Measurements from ENCODE around the gene BACH2.
"Not testable (repeated sequence)": the region's sequence is repeated elsewhere in the genome, so short reads cannot be mapped to it uniquely, and the experiment has no call there.

The BACH2 gene

GRCh38 chr6:90062051-90062450 is 234.6 kb downstream of the BACH2 start:
- no peak for DNase-seq

DNA sequence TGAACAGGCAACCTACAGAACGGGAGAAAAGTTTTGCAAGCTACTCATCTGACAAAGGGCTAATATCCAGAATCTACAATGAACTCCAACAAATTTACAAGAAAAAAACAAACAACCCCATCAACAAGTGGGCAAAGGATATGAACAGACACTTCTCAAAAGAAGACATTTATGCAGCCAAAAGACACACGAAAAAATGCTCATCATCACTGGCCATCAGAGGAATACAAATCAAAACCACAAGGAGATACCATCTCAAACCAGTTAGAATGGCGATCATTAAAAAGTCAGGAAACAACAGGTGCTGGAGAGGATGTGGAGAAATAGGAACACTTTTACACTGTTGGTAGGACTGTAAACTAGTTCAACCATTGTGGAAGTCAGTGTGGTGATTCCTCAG is 237.5 kb downstream of the BACH2 start:
- DNase-seq = not testable (repeated sequence)

DNA sequence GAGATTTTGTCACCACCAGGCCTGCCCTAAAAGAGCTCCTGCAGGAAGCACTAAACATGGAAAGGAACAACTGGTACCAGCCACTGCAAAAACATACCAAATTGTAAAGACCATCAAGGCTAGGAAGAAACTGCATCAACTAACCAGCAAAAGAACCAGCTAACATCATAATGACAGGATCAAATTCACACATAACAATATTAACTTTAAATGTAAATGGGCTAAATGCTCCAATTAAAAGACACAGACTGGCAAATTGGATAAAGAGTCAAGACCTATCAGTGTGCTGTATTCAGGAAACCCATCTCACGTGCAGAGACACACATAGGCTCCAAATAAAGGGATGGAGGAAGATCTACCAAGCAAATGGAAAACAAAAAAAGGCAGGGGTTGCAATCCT is 240.7 kb downstream of the BACH2 start:
- not testable (repeated sequence) for DNase-seq

- not testable (repeated sequence) for DNase-seq
Observed at GRCh38 chr6:90054193-90054592, 242.4 kb downstream of the BACH2 start.

DNA sequence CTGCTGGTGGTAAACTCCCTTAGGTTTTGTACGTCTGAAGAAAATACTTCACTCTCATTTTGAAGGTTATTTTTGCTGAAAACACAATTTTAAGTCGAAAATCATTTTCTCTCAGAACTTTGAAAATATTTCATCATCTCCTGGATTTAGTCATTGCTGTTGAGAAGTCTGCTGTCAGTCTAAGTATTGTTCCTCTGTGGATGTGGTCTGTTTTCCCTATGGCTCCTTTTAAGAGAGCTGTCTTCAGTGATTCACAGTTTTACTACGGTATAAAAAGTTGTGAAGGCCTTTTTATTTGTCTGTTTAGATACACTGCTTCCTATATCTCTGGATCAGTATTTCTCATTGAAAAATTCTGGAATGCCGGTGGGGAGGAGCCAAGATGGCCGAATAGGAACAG is 243.0 kb downstream of the BACH2 start:
- DNase-seq = no peak

- no peak for DNase-seq
Observed at GRCh38 chr6:90049295-90049694, 247.3 kb downstream of the BACH2 start.

DNA sequence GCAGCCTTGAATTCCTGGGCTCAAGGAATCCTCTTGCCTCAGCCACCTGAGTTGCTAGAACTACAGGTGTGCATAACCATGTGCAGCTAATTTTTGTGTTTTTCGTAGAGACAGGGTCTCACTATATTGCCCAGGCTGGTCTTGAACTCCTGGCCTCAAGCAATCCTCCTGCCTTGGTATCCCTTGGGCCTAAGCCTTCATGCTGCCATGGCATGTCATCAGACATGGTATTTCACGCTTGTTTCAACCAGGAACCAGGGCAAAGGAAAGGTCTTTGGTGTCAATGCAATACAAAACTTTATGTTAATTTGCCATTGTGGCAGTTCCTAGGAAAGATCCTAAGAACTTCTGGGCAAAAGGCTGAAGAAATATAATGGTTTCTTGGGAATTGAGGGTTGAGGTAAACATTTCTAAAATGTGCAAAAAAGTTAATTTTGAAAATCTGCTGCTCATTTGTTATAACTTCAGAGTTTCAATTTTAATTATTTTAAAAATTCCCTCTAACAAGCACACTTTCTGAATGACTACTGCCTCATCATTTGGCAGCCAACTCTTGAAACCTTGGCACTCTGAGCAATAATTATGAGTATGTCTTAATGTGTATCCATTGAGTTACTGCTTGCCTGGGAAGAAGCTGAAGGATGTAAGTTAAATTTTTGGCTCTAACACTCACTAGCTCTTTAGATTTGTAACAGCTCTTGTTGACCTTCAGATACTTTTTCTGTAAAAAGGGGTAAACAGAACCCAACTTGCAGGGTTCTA is 248.3 kb downstream of the BACH2 start:
- no peak for DNase-seq

DNA sequence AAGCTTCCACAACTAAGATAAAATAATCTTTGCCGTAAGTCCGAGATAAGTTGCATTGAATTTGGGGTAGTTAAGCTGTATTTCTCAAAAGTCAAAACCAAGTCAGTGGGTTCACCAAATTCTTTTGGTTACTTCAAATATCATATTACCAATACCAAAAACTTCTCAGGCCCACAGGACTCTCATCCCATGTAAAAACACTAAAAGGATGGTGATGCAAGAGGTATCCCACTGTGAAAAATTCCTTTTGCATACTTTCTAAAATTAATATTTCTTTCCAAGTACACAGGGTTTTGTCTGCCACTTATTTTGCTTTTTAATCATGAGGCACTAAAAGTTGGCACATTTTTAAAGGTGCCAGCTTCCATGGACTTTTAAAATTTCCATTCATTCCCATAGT is 251.1 kb downstream of the BACH2 start:
- DNase-seq = no peak

DNA sequence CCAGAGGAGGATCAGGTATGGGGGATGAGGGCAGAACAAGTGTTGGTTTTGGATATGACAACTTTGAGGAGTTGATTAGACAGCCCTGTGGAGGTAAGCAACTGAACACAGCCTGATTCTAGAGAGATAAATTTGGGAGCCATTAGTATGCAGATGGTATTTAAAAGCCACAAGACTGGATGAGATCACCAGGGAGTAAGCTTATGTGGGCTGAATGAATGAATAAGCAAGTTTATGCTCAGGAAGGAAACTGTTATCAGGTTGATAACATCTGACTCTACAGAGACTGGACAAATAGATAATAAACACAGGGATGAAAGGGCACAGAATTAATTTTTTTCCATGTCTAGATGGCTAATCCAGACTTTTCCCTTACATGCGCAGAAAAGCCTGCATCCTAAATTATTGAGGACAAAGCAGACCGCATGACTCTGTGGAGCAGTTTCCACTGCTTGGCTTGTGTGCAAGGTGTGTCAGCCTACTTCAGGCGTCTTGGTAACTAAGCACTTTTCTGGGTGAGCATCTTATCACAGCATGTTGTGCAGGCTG is 251.7 kb downstream of the BACH2 start:
- no peak for DNase-seq

- DNase-seq = no peak
Observed at GRCh38 chr6:90044182-90044832, 252.3 kb downstream of the BACH2 start.

- no peak for DNase-seq
Observed at GRCh38 chr6:90040931-90041330, 255.7 kb downstream of the BACH2 start.

DNA sequence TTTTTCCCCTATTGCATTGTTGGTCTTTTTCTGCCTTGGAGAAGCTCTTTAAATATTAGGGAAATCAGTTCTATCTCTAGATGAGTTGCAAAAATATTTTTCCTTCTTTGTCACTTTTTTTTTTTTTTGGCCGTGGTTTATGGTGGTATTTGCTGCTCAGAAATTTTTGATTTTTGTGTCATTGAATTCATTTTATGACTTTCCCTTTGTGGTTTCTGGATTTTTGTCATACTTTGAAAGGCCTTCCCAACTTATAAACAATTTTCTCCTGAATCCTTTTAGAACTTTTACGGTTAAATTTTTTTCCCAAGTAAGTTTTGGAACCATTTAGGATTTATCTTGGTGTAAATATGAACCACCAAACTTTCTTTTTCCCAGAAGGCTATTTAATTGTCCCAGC is 256.7 kb downstream of the BACH2 start:
- no peak for DNase-seq

DNA sequence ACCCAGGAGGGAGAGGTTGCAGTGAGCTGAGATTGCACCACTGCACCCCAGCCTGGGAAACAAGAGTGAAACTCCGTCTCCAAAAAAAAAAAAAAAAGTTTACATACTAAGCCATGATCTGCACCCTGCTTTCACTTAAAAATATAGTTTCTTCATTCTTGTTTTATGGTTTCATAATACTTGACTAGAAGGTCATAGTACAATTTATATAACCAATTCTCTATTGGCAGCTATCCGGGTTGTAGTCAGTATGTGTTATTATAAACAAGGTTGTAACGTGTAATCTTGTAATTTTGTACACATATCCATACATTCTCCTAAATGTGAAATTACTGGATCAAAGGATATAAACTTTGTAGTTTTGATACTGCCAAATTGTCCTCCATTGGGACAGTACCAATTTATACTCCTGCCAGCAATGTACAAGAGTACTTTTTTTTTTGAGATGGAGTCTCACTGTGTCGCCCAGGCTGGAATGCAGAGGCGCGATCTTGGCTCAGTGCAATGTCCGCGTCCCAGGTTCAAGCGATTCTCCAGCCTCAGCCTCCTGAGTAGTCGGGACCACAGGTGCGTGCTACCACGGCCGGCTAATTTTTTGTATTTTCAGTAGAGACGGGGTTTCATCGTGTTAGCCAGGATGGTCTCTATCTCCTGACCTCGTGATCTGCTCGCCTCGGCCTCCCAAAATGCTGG is 257.5 kb downstream of the BACH2 start:
- DNase-seq = no peak

- DNase-seq = no peak
Observed at GRCh38 chr6:90036963-90037362, 259.7 kb downstream of the BACH2 start.

DNA sequence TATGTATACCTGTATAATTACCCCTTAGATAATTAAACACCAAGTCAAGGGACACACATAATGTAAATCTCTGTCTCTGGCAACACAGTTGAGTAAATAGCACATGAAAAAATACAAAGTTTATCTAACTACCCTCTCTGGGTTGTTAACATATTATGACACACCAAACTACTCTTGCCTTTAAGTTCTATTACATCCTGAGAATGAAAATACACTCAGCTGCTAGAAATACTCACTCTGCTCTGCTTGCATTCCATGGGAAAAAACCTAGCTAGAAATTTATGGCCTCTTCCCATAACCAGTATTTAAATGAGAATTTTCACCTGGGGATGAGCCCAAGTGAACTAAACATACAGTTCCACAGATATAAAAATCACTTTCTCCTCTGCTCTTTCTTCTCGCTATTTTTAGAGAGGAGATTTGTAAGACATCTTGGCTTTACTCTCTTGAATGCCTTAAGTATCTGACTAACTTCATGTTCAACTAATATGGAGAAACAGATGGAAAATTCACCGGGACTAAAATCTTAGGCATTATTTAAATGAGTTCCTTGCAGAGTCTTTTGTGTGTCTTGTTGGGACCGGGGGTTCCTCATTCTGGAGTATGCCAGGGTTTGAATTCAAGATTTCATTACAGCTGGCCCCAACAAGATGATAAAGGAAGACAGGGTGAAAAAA is 261.5 kb downstream of the BACH2 start:
- DNase-seq = no peak

GRCh38 chr6:90033746-90034271 is 262.8 kb downstream of the BACH2 start:
- DNase-seq = no peak

GRCh38 chr6:90032489-90033212 is 264.0 kb downstream of the BACH2 start:
- not testable (repeated sequence) for DNase-seq

DNA sequence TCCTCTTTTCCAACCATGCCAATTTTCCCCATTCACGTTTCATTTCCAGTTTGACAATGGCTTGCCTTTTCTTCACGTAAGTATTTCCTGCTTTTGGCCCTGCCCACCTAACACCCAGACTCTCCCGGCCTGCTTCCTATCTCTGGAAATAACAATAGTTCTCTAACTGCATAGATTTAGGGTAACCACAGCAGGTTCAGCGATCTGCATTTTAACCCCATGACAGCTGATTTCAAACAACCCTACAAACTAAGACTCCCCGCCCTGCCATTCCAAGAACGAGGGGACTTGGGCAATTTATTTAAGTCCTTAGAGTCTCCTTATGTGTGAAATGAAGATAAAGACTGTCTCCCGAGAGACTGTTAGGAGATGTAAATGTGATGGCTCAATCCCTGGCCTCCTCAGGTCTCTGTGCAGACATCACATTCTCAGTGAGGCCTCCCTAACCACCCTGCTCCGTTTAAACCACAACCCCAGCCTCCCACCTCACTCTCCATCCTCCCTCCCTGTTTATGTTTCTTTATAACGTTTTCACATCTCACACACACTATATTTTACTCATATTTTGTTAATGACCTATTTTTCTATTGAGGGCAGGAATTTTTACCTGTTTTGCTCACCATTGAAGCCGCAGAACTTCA is 267.5 kb downstream of the BACH2 start:
- DNase-seq = no peak

DNA sequence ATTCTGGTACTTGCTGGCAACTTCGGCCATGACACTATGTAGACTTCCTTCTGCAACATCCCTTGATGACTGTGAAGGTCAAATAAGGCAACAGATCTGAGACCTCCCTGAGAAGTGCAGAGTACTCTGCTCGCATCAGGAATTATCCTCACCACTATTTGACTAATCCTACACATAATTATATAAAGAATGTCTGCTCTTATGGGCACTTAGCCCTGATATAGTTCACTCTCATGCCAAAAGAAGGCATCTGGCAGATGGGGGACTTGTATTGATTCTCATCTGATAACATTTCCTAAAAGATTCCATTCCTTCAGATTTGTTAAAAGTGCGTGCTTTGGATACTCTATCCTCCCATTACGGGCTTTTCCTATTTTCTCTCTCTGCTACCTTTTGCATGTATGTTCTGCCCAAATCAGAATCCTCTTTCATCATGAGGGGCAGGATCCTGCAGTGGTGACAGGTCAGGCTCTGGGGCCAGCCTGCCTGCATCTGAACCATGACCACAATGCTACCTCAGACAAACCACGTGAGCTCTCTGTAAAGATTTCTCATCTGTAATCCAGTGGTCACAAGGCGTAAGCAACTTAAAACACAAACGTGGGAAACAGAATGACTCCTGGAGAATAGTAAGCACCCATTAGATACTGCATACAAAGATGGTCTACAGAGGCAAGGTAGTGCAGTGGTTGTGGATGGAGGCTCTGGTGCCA is 268.4 kb downstream of the BACH2 start:
- no peak for DNase-seq

GRCh38 chr6:90026216-90026615 is 270.4 kb downstream of the BACH2 start:
- no peak for DNase-seq

Data from C1 segment of cervical spinal cord (tissue), 14 donors.